B cell (primary cell): ENCODE results near the gene TMEM179B. TPM values are rescaled to one million over a fixed set of nuclear protein-coding genes. Genes with fewer than 3 reads are reported as not detected.

ENCODE experiments used
- ATAC-seq: fragments of 200-7000 bp; cut with Tn5 transposase; one replicate; pipeline ENCODE4 v1.10.0; 2021; ENCODE audit warnings: low read depth, mild to moderate bottlenecking, moderate number of reproducible peaks, moderate library complexity
- CTCF ChIA-PET: fragments of 350-600 bp; sonication (Branson Sonifier 250); formaldehyde crosslinking; loops from one replicate; lab custom pipeline; 2021; ENCODE audit warnings: antibody characterized with exemption, inconsistent platforms; lab: Charles Lee
- POLR2A ChIA-PET: fragments of 350-600 bp; sonication (Branson Sonifier 250); formaldehyde crosslinking; loops from one replicate; lab custom pipeline; 2021; ENCODE audit warnings: antibody characterized with exemption; lab: Charles Lee
- DNase-seq: peaks from one replicate; pipeline ENCODE4 v3.0.0; 2013
- H2AFZ ChIP-seq: 2 replicates; pipeline ENCODE4 v1.6.1; 2012; ENCODE audit warnings: mild to moderate bottlenecking, low read depth, low read length; ENCODE audit not compliant: insufficient read depth, poor library complexity, severe bottlenecking
- H3K27ac ChIP-seq, 2 donors: 1 replicate in 1 of 2; 2 replicates in 1 of 2; pipeline ENCODE4 v1.5.1; 2012 to 2013; ENCODE audit warnings: low read length in 2 of 2, mild to moderate bottlenecking in 2 of 2, moderate library complexity in 1 of 2
- H3K27me3 ChIP-seq, 4 experiments: fragments of 200-600 bp in 1 of 4; sonication (generic) in 1 of 4; replicated peaks in 1 of 4; 1 replicate in 2 of 4; 2 replicates in 2 of 4; pipeline versions ENCODE4 v1.6.1 to v1.7.0; 2013 to 2016; ENCODE audit warnings: low read length in 3 of 4, mild to moderate bottlenecking in 2 of 4, mixed read lengths in 1 of 4, moderate library complexity in 1 of 4; ENCODE audit not compliant: insufficient read depth in 4 of 4, control insufficient read depth in 3 of 4; ENCODE audit errors: control extremely low read depth in 1 of 4
- H3K36me3 ChIP-seq, 2 experiments: replicated peaks in 1 of 2; 1 replicate in 1 of 2; 2 replicates in 1 of 2; pipeline versions ENCODE4 v1.6.1 to v1.7.1; 2013; ENCODE audit warnings: low read length in 1 of 2; ENCODE audit not compliant: insufficient read depth in 2 of 2, control insufficient read depth in 1 of 2; ENCODE audit errors: control extremely low read depth in 1 of 2, extremely low read depth in 1 of 2
- H3K4me1 ChIP-seq, 2 donors: fragments of 200-600 bp in 1 of 2; sonication (generic) in 1 of 2; 1 replicate in 1 of 2; 2 replicates in 1 of 2; pipeline versions ENCODE4 v1.5.1 to v1.6.1; 2013 to 2017; ENCODE audit warnings: low read length in 2 of 2; ENCODE audit not compliant: control insufficient read depth in 2 of 2, insufficient read depth in 2 of 2
- H3K4me2 ChIP-seq: replicated peaks from 2 replicates; pipeline ENCODE3; 2012; ENCODE audit warnings: mild to moderate bottlenecking, low read depth, low read length; ENCODE audit not compliant: poor library complexity, severe bottlenecking
- H3K4me3 ChIP-seq, 5 experiments: fragments of 200-600 bp in 1 of 5; sonication (generic) in 1 of 5; 1 replicate in 3 of 5; 2 replicates in 2 of 5; pipeline versions ENCODE4 v1.5.1 to v1.7.0; 2011 to 2016; ENCODE audit warnings: low read length in 4 of 5, mild to moderate bottlenecking in 4 of 5, low read depth in 2 of 5, control low read depth in 1 of 5, moderate library complexity in 1 of 5; ENCODE audit not compliant: insufficient read depth in 1 of 5; ENCODE audit errors: control extremely low read depth in 1 of 5, extremely low read depth in 1 of 5
- H3K79me2 ChIP-seq: fragments of 200-600 bp; sonication (generic); one replicate; pipeline ENCODE4 v1.6.0; 2016; ENCODE audit warnings: low read length; ENCODE audit not compliant: control insufficient read depth, insufficient read depth
- H3K9ac ChIP-seq: fragments of 200-600 bp; sonication (generic); 2 replicates; pipeline ENCODE4 v1.6.1; 2017; ENCODE audit warnings: mild to moderate bottlenecking, low read length, moderate library complexity
- H3K9me3 ChIP-seq, 3 donors: one replicate each; pipeline versions ENCODE4 v1.6.1 to v1.7.1; 2013; ENCODE audit warnings: low read length in 2 of 3; ENCODE audit not compliant: control insufficient read depth in 2 of 3, insufficient read depth in 1 of 3; ENCODE audit errors: control extremely low read depth in 1 of 3
- H4K20me1 ChIP-seq: 2 replicates; pipeline ENCODE4 v1.6.0; 2012; ENCODE audit warnings: mild to moderate bottlenecking, low read length; ENCODE audit not compliant: insufficient read depth, control insufficient read depth, poor library complexity, severe bottlenecking
- H3K27ac Mint-ChIP-seq: one replicate; pipeline ENCODE4 v1.8.0; 2021; ENCODE audit warnings: mixed read lengths
- H3K27me3 Mint-ChIP-seq: one replicate; pipeline ENCODE4 v1.8.0; 2021; ENCODE audit warnings: mixed read lengths
- H3K4me1 Mint-ChIP-seq: one replicate; pipeline ENCODE4 v1.8.0; 2021; ENCODE audit warnings: mixed read lengths
- H3K4me3 Mint-ChIP-seq: one replicate; pipeline ENCODE4 v1.8.0; 2021; ENCODE audit warnings: mixed read lengths
- H3K9me3 Mint-ChIP-seq: one replicate; pipeline ENCODE4 v1.8.0; 2022; ENCODE audit warnings: mixed read lengths; ENCODE audit not compliant: insufficient read depth
- CTCF ChIP-seq: fragments of 200-600 bp; IDR thresholded peaks from one replicate; pipeline ENCODE4 v1.8.0; 2022; ENCODE audit warnings: antibody characterized with exemption, mild to moderate bottlenecking
- EZH2 ChIP-seq: IDR thresholded peaks from 2 replicates; pipeline ENCODE4 v1.6.1; 2012; ENCODE audit warnings: borderline replicate concordance, low read depth, mild to moderate bottlenecking, moderate library complexity, low read length; ENCODE audit not compliant: insufficient read depth, poor library complexity, severe bottlenecking
- WGBS: methylation state at CpG from one replicate; pipeline ENCODE4 v1.1.5; 2013; ENCODE audit warnings: missing lambda C conversion rate; ENCODE audit not compliant: insufficient coverage; 5-methylcytosine and 5-hydroxymethylcytosine counted together
- intact Hi-C: fragments of 100-400 bp; cut with micrococcal nuclease; formaldehyde crosslinking; loops from one replicate; pipeline ENCODE4 v1.10.0; 2022
- polyA plus RNA-seq: library from polyadenylated mRNA; depleted of rRNA; stranded (reverse); fragments of >200 nt; gene quantifications from 2 replicates; pipeline ENCODE4 v1.2.3, GENCODE V29; 2012
- total RNA-seq, 2 donors: library from RNA; stranded (reverse); fragments of 120-200 nt in 1 of 2; gene quantifications; 1 replicate in 1 of 2; 2 replicates in 1 of 2; pipeline versions ENCODE4 v1.2.3 to v1.2.4, GENCODE V29; 2013 to 2022

The TMEM179B gene
- total and polyA plus RNA-seq, 2 donors (not counting 1 experiment from before 2014, with no cell fraction given) = 62.3 to 64.3 TPM

- no peak overlapping the region for H3K9ac ChIP-seq
- TF ChIP-seq CTCF = no peak
- TF ChIP-seq EZH2 = no peak
- DNase-seq (no peak), ATAC-seq (no peak)
- CTCF ChIA-PET = no interaction called here
- H3K79me2 ChIP-seq = no peaks in the 10 kb centered on the region
- peaks cover 0 to 9% of the 10 kb centered on the region in 2 donors for H3K4me1 ChIP-seq
- no peaks in the 10 kb centered on the region for H4K20me1 ChIP-seq
- H3K4me1 Mint-ChIP-seq = peaks cover 8% of the 10 kb centered on the region
- H3K27me3 Mint-ChIP-seq = no peaks in the 10 kb centered on the region
- H3K4me3 ChIP-seq = no peak overlapping the region
- no peaks in the 10 kb centered on the region for H3K27me3 ChIP-seq
- H3K27ac Mint-ChIP-seq = peak overlapping the region; percentile 60
- intact Hi-C loops = no loop called here
- POLR2A ChIA-PET = interaction anchor here (0.7 to 0.8 kb wide), 2 partner anchors 31 to 32 kb away, joined by 3 to 5 read pairs; no protein-coding TSS in a partner anchor
- H3K9me3 ChIP-seq = no peaks in the 10 kb centered on the region
- no peak overlapping the region for H3K27ac ChIP-seq
- no peak overlapping the region for H3K4me2 ChIP-seq
- H3K36me3 ChIP-seq = peaks cover 0 to 4% of the 10 kb centered on the region in 2 experiments
- no peak overlapping the region for H2AFZ ChIP-seq
- H3K9me3 Mint-ChIP-seq = no peaks in the 10 kb centered on the region
- WGBS = 77% methylated on average over 1 of the region's 1 CpG
- no peak overlapping the region for H3K4me3 Mint-ChIP-seq
Observed at GRCh38 chr11:62810748-62811147, 23.5 kb downstream of the TMEM179B start.

GRCh38 chr11:62811659-62812058 is 24.5 kb downstream of the TMEM179B start:
- no peak for ATAC-seq
- no peak for TF ChIP-seq CTCF
- no peak for TF ChIP-seq EZH2
- peaks cover 1% of the 10 kb centered on the region for H3K4me1 Mint-ChIP-seq
- WGBS = 80% methylated on average over 1 of the region's 2 CpGs
- peak overlapping the region; percentile 20 for H3K27ac Mint-ChIP-seq
- H3K79me2 ChIP-seq = no peaks in the 10 kb centered on the region
- no peaks in the 10 kb centered on the region for H3K9me3 Mint-ChIP-seq
- intact Hi-C loops = no loop called here
- no peak overlapping the region for H3K9ac ChIP-seq
- H3K27me3 Mint-ChIP-seq = no peaks in the 10 kb centered on the region
- no peaks in the 10 kb centered on the region for H3K9me3 ChIP-seq
- no peak overlapping the region for H3K4me2 ChIP-seq
- no peaks in the 10 kb centered on the region for H3K27me3 ChIP-seq
- ChIA-PET POLR2A (interaction anchor here (0.7 to 1.2 kb wide), 4 partner anchors 30 to 237 kb away, joined by 3 to 10 read pairs (median 4); no protein-coding TSS in a partner anchor), CTCF (interaction anchor here (1.2 kb wide), 1 partner anchor 11 kb away, joined by 3 read pairs; no protein-coding TSS in a partner anchor)
- no peak overlapping the region for H3K4me3 Mint-ChIP-seq
- no peak overlapping the region for H3K4me3 ChIP-seq
- H4K20me1 ChIP-seq = no peaks in the 10 kb centered on the region
- peaks cover 0 to under 1% of the 10 kb centered on the region in 2 donors for H3K4me1 ChIP-seq
- DNase-seq = no peak
- H3K27ac ChIP-seq = no peak overlapping the region
- peaks cover 0 to 5% of the 10 kb centered on the region in 2 experiments for H3K36me3 ChIP-seq
- no peak overlapping the region for H2AFZ ChIP-seq
